Effector memory CD4-positive, alpha-beta T cell (primary cell): ENCODE measurements around the gene LRBA.

Source experiments
- DNase-seq, 3 donors: peaks; one replicate each; pipeline ENCODE4 v3.0.0-alpha.2; 2020
- H3K27ac ChIP-seq: 2 replicates; pipeline ENCODE4 v1.7.0; 2013; ENCODE audit warnings: mild to moderate bottlenecking, low read length, moderate library complexity; ENCODE audit not compliant: insufficient read depth, poor library complexity, severe bottlenecking
- H3K27me3 ChIP-seq: replicated peaks from 2 replicates; pipeline ENCODE4 v1.7.0; 2013; ENCODE audit warnings: mild to moderate bottlenecking, low read length; ENCODE audit not compliant: insufficient read depth, control insufficient read depth, poor library complexity, severe bottlenecking
- H3K36me3 ChIP-seq: 2 replicates; pipeline ENCODE4 v1.7.0; 2013; ENCODE audit warnings: mild to moderate bottlenecking, low read length, moderate library complexity; ENCODE audit not compliant: control insufficient read depth, insufficient read depth
- H3K4me1 ChIP-seq: 2 replicates; pipeline ENCODE4 v1.7.0; 2013; ENCODE audit warnings: low read length, mild to moderate bottlenecking; ENCODE audit not compliant: control insufficient read depth, insufficient read depth, poor library complexity, severe bottlenecking
- H3K4me3 ChIP-seq: 2 replicates; pipeline ENCODE4 v1.7.0; 2013; ENCODE audit warnings: low read length, low read depth, mild to moderate bottlenecking; ENCODE audit not compliant: insufficient read depth, poor library complexity, severe bottlenecking
- H3K9me3 ChIP-seq: 2 replicates; pipeline ENCODE4 v1.7.0; 2013; ENCODE audit warnings: mild to moderate bottlenecking, low read length, moderate library complexity; ENCODE audit not compliant: control insufficient read depth

LRBA gene

GRCh38 chr4:150580306-150580705, 434.8 kb downstream of the LRBA start:
- peaks cover 30% of the 10 kb centered on the region for H3K36me3 ChIP-seq
- no peak overlapping the region for H3K27ac ChIP-seq
- H3K4me3 ChIP-seq = no peak overlapping the region
- H3K4me1 ChIP-seq = no peaks in the 10 kb centered on the region
- H3K9me3 ChIP-seq = no peaks in the 10 kb centered on the region
- no peaks in the 10 kb centered on the region for H3K27me3 ChIP-seq
- DNase-seq = no peak

- Histone ChIP-seq H3K4me1 (no peaks in the 10 kb centered on the region), H3K9me3 (no peaks in the 10 kb centered on the region), H3K27ac (no peak overlapping the region)
These were observed 435.4 kb downstream of the LRBA start for GRCh38 chr4:150579551-150580234.

GRCh38 chr4:150578745-150579501, 436.2 kb downstream of the LRBA start:
- H3K9me3 ChIP-seq = no peaks in the 10 kb centered on the region
- no peak for DNase-seq
- H3K36me3 ChIP-seq = peaks cover 24% of the 10 kb centered on the region
- no peaks in the 10 kb centered on the region for H3K27me3 ChIP-seq
- H3K4me3 ChIP-seq = no peak overlapping the region
- H3K27ac ChIP-seq = no peak overlapping the region
- H3K4me1 ChIP-seq = no peaks in the 10 kb centered on the region

More at GRCh38 chr4:150579551-150580234, 435.4 kb downstream of the LRBA start:
- Histone ChIP-seq H3K36me3 (peaks cover 29% of the 10 kb centered on the region), H3K27me3 (no peaks in the 10 kb centered on the region), H3K4me3 (no peak overlapping the region)
- no peak for DNase-seq

- no peaks in the 10 kb centered on the region for H3K9me3 ChIP-seq
- no peak for DNase-seq
- H3K36me3 ChIP-seq = peaks cover 13% of the 10 kb centered on the region
- no peaks in the 10 kb centered on the region for H3K4me1 ChIP-seq
- H3K27ac ChIP-seq = no peak overlapping the region
- H3K4me3 ChIP-seq = no peak overlapping the region
- H3K27me3 ChIP-seq = no peaks in the 10 kb centered on the region
These were observed 437.3 kb downstream of the LRBA start for GRCh38 chr4:150577796-150578195.

DNA sequence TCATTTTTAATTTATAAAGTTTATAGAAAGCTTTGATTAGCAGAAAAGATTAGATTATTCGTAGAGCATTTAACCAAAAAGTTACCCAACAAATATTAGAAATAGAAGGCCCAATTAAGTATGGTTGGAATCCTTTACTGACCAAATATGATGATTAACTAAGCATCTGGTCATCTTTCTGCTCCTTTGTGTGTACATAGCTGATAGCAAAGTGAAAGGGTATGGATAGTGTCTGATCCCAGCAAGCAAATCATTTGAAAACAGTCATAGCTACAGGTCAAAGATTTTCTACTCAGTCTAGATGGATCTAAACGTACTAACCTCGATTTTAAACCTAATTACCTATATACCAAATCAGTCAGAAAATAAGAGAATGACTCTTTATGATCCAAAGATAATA, 440.4 kb downstream of the LRBA start:
- Histone ChIP-seq H3K27me3 (no peaks in the 10 kb centered on the region), H3K4me3 (no peak overlapping the region), H3K4me1 (no peaks in the 10 kb centered on the region), H3K36me3 (no peaks in the 10 kb centered on the region), H3K9me3 (no peaks in the 10 kb centered on the region), H3K27ac (no peak overlapping the region)
- DNase-seq = no peak

GRCh38 chr4:150573534-150573933, 441.6 kb downstream of the LRBA start:
- no peaks in the 10 kb centered on the region for H3K27me3 ChIP-seq
- H3K27ac ChIP-seq = no peak overlapping the region
- no peak overlapping the region for H3K4me3 ChIP-seq
- H3K36me3 ChIP-seq = no peaks in the 10 kb centered on the region
- H3K4me1 ChIP-seq = no peaks in the 10 kb centered on the region
- no peaks in the 10 kb centered on the region for H3K9me3 ChIP-seq
- no peak for DNase-seq

- Histone ChIP-seq H3K4me1 (no peaks in the 10 kb centered on the region), H3K36me3 (no peaks in the 10 kb centered on the region), H3K9me3 (no peaks in the 10 kb centered on the region), H3K27me3 (no peaks in the 10 kb centered on the region), H3K4me3 (no peak overlapping the region), H3K27ac (no peak overlapping the region)
- no peak for DNase-seq
These were observed 442.2 kb downstream of the LRBA start for GRCh38 chr4:150572704-150573504.

- DNase-seq = no peak
- Histone ChIP-seq H3K4me1 (no peaks in the 10 kb centered on the region), H3K9me3 (no peaks in the 10 kb centered on the region), H3K36me3 (no peaks in the 10 kb centered on the region), H3K27me3 (no peaks in the 10 kb centered on the region), H3K27ac (no peak overlapping the region), H3K4me3 (no peak overlapping the region)
These were observed 444.2 kb downstream of the LRBA start for GRCh38 chr4:150570862-150571261.

GRCh38 chr4:150569998-150570535, 445.0 kb downstream of the LRBA start:
- H3K27ac ChIP-seq = no peak overlapping the region
- no peak overlapping the region for H3K4me3 ChIP-seq
- H3K36me3 ChIP-seq = no peaks in the 10 kb centered on the region
- H3K9me3 ChIP-seq = no peaks in the 10 kb centered on the region
- H3K4me1 ChIP-seq = no peaks in the 10 kb centered on the region
- no peaks in the 10 kb centered on the region for H3K27me3 ChIP-seq
- DNase-seq = no peak
